Stimulated activated naive B cell treated with anti-CD40 and anti-IgM and Interleukin-4, amounts not matched to agents 10 μg/mL and 1 μg/mL and 100 μg/mL, for 72 hours (primary cell): ENCODE results near the gene ZNF574.

Source experiments
- ATAC-seq, 2 donors: fragments of 150-1000 bp; cut with Tn5 transposase; replicated peaks; 2 replicates each; pipeline ENCODE4 v1.10.0; 2021; ENCODE audit warnings: moderate library complexity in 1 of 2
- DNase-seq: peaks from one replicate; pipeline ENCODE4 v3.0.0; 2021
- H3K27ac Mint-ChIP-seq: one replicate; pipeline ENCODE4 v1.8.0; 2022; ENCODE audit warnings: mild to moderate bottlenecking, mixed read lengths
- H3K27me3 Mint-ChIP-seq, 2 donors: one replicate each; pipeline ENCODE4 v1.8.0; 2022; ENCODE audit warnings: mixed read lengths in 2 of 2
- H3K36me3 Mint-ChIP-seq, 2 donors: one replicate each; pipeline ENCODE4 v1.8.0; 2022; ENCODE audit warnings: mixed read lengths in 2 of 2, mild to moderate bottlenecking in 1 of 2
- H3K4me1 Mint-ChIP-seq, 2 donors: one replicate each; pipeline ENCODE4 v1.8.0; 2022; ENCODE audit warnings: mixed read lengths in 2 of 2, mild to moderate bottlenecking in 1 of 2
- H3K4me3 Mint-ChIP-seq, 2 donors: one replicate each; pipeline ENCODE4 v1.8.0; 2022; ENCODE audit warnings: mild to moderate bottlenecking in 2 of 2, mixed read lengths in 2 of 2, moderate library complexity in 1 of 2
- H3K9me3 Mint-ChIP-seq, 2 donors: one replicate each; pipeline ENCODE4 v1.8.0; 2022; ENCODE audit warnings: mixed read lengths in 2 of 2, mild to moderate bottlenecking in 1 of 2

ZNF574 gene

DNA sequence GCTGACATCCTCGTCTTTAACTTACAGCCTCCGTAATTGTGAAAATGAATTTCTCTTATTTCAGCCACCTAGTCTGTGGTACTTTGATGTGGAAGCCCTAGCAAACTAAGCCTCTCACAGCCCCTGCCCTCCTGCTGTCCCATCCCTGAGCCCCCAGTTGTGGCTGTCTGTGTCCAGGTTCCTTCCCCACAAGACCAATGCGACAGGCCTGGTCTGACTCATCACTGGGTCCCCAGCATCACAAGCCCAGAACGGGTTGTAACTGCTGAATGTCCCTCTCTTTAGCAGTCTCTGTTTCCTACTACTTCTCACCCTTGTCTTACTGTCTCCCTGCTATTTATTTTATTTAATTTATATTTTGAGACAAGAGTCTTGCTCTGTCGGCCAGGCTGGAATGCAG, 50.6 kb downstream of the ZNF574 start:
- peaks cover 67 to 82% of the 10 kb centered on the region in 2 donors for H3K36me3 Mint-ChIP-seq

GRCh38 chr19:42129399-42130253, 53.7 kb downstream of the ZNF574 start:
- peak overlapping the region; percentile 97 for H3K27ac Mint-ChIP-seq
- H3K36me3 Mint-ChIP-seq = peaks cover 47 to 55% of the 10 kb centered on the region in 2 donors
- H3K4me3 Mint-ChIP-seq = peak overlapping the region; percentile 87 to 92
- DNase-seq (peak; percentile 97), ATAC-seq (peak; percentile 79 to 83)
- no peaks in the 10 kb centered on the region for H3K27me3 Mint-ChIP-seq
- H3K9me3 Mint-ChIP-seq = no peaks in the 10 kb centered on the region
- peaks cover 67 to 84% of the 10 kb centered on the region in 2 donors for H3K4me1 Mint-ChIP-seq

More for the DNA sequence above, 50.6 kb downstream of the ZNF574 start:
- Mint-ChIP-seq H3K27ac (peak overlapping the region; percentile 90), H3K9me3 (no peaks in the 10 kb centered on the region), H3K4me1 (peaks cover 76 to 97% of the 10 kb centered on the region in 2 donors), H3K27me3 (no peaks in the 10 kb centered on the region), H3K4me3 (peak overlapping the region; percentile 49 to 62)
- peak; percentile 22 for DNase-seq
- ATAC-seq = no peak

DNA sequence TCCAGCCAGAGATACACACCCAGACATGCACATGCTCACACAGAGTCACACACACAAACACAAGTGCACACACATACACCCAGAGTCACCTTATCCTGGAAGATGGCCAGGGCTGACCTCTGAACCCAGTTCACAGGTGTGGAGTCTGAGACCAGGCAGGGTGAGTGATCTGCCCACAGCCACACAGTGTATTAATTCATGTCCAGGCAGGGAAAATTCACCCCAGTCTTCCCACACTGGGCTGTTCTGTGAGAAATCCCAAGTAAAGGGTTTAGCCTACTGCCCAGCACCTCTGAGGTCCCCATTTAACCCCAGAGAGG, 54.2 kb downstream of the ZNF574 start:
- Mint-ChIP-seq H3K27ac (peak overlapping the region; percentile 97), H3K9me3 (no peaks in the 10 kb centered on the region), H3K27me3 (no peaks in the 10 kb centered on the region), H3K36me3 (peaks cover 42 to 49% of the 10 kb centered on the region in 2 donors), H3K4me3 (peak overlapping the region; percentile 87 to 92), H3K4me1 (peaks cover 66 to 84% of the 10 kb centered on the region in 2 donors)
- no peak for ATAC-seq
- DNase-seq = no peak
